SU-DHL-6 (cell line): ENCODE measurements around the gene SMIM38.

Experiments
- EZH2phosphoT487 ChIP-seq: fragments of 200-600 bp; sonication (generic), shearing (Covaris generic); conservative IDR thresholded peaks from 2 replicates; pipeline ENCODE4 v1.6.1; 2018; ENCODE audit warnings: mild to moderate bottlenecking, antibody characterized with exemption, low read length, moderate library complexity, mixed read lengths
- TF ChIP-seq, protein P1 (sequence below): fragments of 200-600 bp; sonication (generic); IDR thresholded peaks from one replicate; pipeline ENCODE4 v1.5.1; 2017; ENCODE audit warnings: antibody characterized with exemption, mild to moderate bottlenecking, low read length, moderate library complexity; ENCODE audit not compliant: insufficient read depth, poor library complexity, severe bottlenecking

DNA sequence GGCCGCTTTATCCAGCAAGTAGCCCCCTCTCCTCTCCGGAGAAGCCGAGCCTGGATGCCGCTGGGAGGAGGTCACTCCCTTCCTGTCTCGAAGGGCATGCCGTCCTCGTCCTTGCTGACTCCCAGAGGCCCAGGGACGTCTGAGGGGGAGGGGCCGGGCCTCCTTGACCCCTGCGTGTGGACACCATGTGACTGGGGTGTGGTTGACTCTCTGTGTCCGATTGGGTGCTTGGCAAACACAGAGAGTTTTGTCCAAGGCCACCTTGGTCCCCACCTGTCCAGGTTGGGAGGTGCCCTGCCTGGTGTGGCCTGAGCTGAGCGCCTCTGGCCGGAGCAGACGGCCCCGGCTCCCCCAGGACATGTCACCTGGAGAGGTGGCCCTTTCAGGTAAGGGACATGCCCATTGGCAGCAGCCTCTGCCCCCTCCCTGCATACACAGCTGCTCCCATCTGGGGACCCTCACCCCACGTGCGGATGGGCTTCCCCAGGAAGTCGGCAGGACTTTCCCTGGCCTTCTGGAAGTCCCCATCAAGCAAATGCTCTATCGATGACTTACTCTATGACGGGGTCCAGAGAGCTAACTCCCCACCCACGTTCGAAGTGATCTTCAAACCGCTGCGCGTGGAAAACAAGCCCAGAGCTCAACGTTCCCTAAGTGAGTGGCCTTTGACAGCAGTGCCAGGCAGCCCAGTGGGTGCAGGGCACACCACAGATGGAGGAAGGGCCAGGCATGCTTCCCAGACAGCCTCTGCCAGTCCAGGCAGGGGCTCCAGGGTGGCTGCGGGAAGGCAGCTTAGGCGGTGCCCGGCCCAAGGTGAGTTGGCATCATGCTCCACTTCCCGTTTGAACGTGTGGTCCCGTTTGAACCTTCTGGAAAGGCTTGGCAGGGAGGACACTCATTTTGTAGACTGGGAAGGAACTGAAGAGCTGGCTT is at the start of gene SMIM38:
- TF ChIP-seq, protein P1, sequence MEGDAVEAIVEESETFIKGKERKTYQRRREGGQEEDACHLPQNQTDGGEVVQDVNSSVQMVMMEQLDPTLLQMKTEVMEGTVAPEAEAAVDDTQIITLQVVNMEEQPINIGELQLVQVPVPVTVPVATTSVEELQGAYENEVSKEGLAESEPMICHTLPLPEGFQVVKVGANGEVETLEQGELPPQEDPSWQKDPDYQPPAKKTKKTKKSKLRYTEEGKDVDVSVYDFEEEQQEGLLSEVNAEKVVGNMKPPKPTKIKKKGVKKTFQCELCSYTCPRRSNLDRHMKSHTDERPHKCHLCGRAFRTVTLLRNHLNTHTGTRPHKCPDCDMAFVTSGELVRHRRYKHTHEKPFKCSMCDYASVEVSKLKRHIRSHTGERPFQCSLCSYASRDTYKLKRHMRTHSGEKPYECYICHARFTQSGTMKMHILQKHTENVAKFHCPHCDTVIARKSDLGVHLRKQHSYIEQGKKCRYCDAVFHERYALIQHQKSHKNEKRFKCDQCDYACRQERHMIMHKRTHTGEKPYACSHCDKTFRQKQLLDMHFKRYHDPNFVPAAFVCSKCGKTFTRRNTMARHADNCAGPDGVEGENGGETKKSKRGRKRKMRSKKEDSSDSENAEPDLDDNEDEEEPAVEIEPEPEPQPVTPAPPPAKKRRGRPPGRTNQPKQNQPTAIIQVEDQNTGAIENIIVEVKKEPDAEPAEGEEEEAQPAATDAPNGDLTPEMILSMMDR: no peak
- TF ChIP-seq EZH2phosphoT487: no peak
